GM12875 (cell line): ENCODE data around the gene SLC25A53.

ENCODE experiments used
- H3K4me3 ChIP-seq: one replicate; pipeline ENCODE4 v1.5.1; 2011; ENCODE audit warnings: low read depth, low read length, control low read depth
- TF ChIP-seq, protein P1 (sequence below): IDR thresholded peaks from 2 replicates; pipeline ENCODE4 v1.5.1; 2011; ENCODE audit warnings: low read depth, mild to moderate bottlenecking, control low read depth, inconsistent platforms, low read length, moderate library complexity, borderline replicate concordance; ENCODE audit not compliant: insufficient read depth

The SLC25A53 gene

DNA sequence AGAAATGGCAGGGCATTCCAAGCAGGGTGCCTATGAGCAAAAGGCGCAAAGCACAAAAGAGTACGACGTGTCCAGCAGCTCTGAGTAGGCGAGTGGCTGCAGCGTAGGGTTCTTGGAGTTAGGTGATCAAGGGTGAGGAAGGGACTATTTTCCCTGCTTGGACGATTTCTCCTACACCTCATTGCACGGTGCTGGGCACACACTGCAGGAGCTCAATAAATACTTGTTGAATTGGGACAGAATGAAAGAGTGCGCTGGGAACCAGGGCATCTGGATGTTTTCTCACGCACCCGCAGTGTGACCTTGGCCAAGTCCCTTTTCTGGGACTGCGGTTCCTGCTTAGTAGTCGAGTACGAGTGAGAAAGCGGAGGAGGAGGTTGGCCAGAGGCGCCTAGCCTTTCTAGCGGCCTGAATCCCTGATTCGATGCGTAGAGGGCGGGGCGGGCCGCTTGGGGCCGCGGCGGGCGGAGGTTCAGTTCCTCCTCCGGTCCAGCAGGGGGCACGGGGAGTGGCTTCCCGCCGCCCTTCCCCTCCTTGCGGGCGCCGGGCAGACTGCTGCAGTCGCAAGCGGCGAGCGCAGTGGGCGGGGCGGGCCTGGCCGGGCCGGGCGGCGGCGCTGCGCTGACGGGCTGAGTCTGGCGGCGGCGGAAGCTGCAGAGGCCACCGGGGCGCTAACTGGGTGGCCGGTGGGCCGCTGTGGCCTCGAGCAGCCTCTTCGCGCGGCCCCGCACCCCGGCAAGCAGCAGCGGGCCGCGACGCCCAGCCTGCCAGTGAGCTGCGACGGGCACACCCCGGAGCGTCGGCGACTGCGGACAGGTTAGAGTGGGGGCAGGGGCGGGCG lies 9.3 kb upstream of the SLC25A53 start, which contains the start of gene FAM199X:
Gene FAM199X, plus strand, starts transcription at position 560 of the 841 bp plus-strand sequence. CDS start 333 bp downstream, outside the sequence.
- TF ChIP-seq, protein P1, sequence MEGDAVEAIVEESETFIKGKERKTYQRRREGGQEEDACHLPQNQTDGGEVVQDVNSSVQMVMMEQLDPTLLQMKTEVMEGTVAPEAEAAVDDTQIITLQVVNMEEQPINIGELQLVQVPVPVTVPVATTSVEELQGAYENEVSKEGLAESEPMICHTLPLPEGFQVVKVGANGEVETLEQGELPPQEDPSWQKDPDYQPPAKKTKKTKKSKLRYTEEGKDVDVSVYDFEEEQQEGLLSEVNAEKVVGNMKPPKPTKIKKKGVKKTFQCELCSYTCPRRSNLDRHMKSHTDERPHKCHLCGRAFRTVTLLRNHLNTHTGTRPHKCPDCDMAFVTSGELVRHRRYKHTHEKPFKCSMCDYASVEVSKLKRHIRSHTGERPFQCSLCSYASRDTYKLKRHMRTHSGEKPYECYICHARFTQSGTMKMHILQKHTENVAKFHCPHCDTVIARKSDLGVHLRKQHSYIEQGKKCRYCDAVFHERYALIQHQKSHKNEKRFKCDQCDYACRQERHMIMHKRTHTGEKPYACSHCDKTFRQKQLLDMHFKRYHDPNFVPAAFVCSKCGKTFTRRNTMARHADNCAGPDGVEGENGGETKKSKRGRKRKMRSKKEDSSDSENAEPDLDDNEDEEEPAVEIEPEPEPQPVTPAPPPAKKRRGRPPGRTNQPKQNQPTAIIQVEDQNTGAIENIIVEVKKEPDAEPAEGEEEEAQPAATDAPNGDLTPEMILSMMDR, result peak; percentile 63
- peak within 1 kb of the TSS; percentile 88 for H3K4me3 ChIP-seq

DNA sequence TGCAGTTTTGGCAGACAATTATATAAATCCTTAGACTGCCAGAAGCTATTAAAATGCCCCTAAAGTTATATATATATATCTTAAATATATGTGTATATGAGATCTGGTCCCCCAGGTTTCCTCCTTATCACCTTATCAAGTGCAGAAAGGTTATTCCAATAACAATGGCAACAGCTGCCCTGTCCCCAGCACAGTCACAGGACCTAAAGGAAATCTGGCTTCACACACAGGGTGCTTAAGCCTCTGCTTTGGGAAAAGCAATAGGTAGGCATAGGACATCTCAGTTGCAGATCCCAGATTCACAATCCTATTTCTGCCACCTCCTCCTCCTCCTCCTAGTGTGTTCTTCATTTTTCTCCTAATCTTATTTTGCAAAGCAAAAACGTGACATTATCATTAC lies 5.8 kb downstream of the SLC25A53 start:
- TF ChIP-seq, protein P1, result no peak

DNA sequence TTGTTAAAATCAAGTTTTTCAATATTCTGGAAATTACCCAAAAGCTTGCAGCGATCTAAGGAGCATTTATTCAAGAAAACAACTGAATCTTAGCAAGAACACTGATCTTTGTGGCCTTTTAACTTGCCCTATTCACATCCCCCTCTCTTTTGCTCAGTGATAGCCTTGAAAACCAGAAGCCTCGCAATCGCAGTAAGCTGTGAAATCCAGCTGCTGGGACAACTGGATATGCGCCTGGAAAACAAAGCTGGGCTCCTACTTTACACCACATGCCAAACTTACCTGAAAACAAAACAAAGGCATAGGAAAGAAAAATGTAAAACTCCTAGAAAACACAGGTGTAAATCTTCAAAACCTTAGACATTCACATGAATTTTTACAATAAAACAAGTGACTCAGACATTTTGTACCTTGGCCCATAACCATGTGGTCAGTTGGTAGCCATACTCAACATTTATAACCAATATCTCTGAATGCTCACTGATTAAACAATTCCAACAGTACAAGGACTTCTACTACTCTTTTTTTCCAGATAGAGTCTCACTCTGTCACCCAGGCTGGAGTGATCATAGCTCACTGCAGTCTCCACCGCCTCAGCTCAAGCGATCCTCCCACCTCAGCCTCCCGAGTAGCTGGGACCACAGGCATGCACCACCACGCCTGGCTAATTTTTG lies 15.6 kb downstream of the SLC25A53 start:
- H3K4me3 ChIP-seq, result no peak overlapping the region
- TF ChIP-seq, protein P1, result no peak

More for the DNA sequence above, 5.8 kb downstream of the SLC25A53 start:
- no peak overlapping the region for H3K4me3 ChIP-seq

DNA sequence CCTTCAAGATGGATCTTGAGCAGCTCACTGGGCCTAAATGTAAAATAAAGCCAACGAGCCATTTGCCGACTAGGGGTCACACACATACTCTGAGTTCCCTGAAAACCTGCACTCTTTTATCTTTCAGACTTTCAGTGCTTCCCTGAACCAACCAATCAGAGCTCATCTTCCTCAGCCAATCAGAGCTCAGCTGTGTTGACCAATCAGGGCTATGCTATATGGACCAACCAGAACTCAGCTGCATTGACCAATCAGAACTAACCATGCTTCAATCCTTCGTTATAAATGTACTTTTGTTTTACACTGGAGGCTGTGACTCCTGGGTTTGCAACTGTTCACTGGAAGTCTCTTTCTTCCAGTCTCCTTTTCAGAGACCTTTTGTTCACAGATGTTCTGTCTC lies 19.3 kb downstream of the SLC25A53 start:
- TF ChIP-seq, protein P1, result no peak

DNA sequence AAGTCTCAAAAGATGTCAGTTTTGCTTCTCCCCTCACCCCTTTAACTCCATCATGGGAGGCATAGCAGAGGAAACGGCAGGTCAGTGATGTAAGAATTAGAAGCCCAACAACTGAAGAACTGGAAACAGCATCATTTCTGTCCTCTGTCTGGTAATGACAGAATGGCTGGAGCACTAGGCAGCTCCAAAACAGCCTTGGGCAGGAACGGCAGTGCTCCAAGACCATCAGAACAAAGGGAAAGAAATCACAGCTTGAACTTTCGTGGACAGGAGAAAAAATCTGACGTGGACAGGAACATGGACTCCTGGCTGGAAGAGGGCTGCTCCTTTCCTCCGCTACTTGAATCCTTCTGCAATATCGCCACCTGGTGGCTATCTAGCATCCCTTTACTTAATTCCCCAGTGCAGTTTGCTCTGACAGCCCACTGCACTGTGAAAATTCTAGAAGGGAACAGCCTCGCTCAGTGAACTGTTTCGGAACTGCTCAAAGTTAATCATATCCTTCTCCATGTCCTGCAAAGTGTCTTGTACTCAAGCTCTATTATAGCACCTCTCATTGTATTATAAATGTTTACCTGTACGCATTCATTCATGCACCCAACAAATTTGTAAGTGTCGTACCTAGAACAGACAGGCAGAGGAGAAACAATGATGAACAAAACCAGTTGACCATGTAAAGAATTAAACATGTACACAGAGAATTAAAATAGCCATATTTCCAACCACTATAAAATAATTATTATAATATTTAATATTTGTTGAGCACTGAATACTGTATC lies 20.4 kb downstream of the SLC25A53 start:
- H3K4me3 ChIP-seq, result no peak overlapping the region
- TF ChIP-seq, protein P1, result peak; percentile 71

More for the DNA sequence above, 19.3 kb downstream of the SLC25A53 start:
- H3K4me3 ChIP-seq, result no peak overlapping the region

DNA sequence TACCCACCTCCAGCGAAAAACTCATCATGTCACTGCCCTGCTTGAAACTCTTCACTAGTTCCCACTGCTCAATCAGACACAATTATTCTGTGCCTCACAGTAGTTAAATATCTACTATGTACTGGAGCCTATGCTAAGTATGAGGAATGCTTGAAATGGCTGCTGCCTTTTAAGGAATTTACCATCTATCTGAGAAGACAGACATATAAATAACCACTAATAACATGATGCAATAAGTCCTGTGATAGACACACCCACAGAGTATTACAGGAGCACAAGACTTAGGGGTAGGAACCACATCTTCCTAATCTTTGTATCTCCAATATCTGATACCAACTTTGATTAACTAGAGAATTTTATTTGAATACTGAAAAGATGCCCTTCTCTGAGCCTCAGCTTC lies 21.1 kb downstream of the SLC25A53 start:
- TF ChIP-seq, protein P1, result no peak
- H3K4me3 ChIP-seq, result no peak overlapping the region
